ENCODE results near the gene OR2T10. TPM values are rescaled to one million over a fixed set of nuclear protein-coding genes. Genes with fewer than 3 reads are reported as not detected.
"Not testable (repeated sequence)": the region's sequence is repeated elsewhere in the genome, so short reads cannot be mapped to it uniquely, and the experiment has no call there.

Gene OR2T10, protein sequence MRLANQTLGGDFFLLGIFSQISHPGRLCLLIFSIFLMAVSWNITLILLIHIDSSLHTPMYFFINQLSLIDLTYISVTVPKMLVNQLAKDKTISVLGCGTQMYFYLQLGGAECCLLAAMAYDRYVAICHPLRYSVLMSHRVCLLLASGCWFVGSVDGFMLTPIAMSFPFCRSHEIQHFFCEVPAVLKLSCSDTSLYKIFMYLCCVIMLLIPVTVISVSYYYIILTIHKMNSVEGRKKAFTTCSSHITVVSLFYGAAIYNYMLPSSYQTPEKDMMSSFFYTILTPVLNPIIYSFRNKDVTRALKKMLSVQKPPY
- not detected for polyA plus RNA-seq (2012; ENCODE audit: insufficient read depth, insufficient read length, low read depth)

GRCh38 chr1:248597589-248597988 lies at the start of gene OR2T10:
OR2T10 (minus strand) TSS chr1:248597700; CDS start chr1:248593768, 3,932 bp downstream.
- TF ChIP-seq, protein P1, sequence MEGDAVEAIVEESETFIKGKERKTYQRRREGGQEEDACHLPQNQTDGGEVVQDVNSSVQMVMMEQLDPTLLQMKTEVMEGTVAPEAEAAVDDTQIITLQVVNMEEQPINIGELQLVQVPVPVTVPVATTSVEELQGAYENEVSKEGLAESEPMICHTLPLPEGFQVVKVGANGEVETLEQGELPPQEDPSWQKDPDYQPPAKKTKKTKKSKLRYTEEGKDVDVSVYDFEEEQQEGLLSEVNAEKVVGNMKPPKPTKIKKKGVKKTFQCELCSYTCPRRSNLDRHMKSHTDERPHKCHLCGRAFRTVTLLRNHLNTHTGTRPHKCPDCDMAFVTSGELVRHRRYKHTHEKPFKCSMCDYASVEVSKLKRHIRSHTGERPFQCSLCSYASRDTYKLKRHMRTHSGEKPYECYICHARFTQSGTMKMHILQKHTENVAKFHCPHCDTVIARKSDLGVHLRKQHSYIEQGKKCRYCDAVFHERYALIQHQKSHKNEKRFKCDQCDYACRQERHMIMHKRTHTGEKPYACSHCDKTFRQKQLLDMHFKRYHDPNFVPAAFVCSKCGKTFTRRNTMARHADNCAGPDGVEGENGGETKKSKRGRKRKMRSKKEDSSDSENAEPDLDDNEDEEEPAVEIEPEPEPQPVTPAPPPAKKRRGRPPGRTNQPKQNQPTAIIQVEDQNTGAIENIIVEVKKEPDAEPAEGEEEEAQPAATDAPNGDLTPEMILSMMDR (IDR thresholded peaks at IDR 0.05; ENCODE audit: low read depth, low read length): no peak
- Histone ChIP-seq H3K27me3 (no peaks in the 10 kb centered on the region), H3K36me3 (no peaks in the 10 kb centered on the region), H3K4me1 (no peaks in the 10 kb centered on the region), H3K9me3 (no peaks in the 10 kb centered on the region), H3K4me3 (ENCODE audit: low read depth, low read length) (no peak within 1 kb of the TSS)
- DNase-seq: no peak

DNA sequence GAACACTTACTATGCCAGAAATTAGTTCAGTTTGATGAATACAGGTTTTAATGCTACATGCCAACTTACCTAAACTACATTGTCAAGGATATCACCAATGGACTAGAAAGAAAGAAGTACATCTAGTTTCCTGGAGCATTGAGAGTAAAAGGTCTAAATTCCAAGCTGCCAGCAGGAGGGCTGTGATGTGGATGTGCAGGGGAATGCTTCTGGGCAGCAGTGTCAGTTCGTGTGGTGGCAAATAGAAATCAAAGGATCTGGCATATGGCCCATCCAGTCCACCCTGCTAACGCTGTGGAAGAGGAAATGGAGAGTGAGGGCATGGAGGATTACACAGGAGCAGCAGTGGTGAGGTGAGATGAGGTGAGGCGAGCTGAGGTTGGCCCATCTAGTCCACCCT lies 47.7 kb upstream of the OR2T10 start, which contains the start of gene OR2T35:
Gene OR2T35 (minus strand): TSS at position 101 of the 400 bp plus-strand sequence. CDS start 6,020 bp downstream, outside the sequence.
- not testable (repeated sequence) for H3K36me3 ChIP-seq; DNase-seq; H3K9me3 ChIP-seq; H3K4me3 ChIP-seq (ENCODE audit: low read depth, low read length); H3K27me3 ChIP-seq; H3K4me1 ChIP-seq

GRCh38 chr1:248642971-248643651 lies 45.6 kb upstream of the OR2T10 start:
- not testable (repeated sequence) for H3K9me3 ChIP-seq; H3K4me3 ChIP-seq (ENCODE audit: low read depth, low read length); H3K36me3 ChIP-seq; DNase-seq; H3K27me3 ChIP-seq; H3K4me1 ChIP-seq

GRCh38 chr1:248641583-248641982 lies 44.1 kb upstream of the OR2T10 start:
- not testable (repeated sequence) for DNase-seq; H3K4me1 ChIP-seq; H3K36me3 ChIP-seq; H3K9me3 ChIP-seq; H3K4me3 ChIP-seq (ENCODE audit: low read depth, low read length); H3K27me3 ChIP-seq

GRCh38 chr1:248640906-248641305 lies 43.4 kb upstream of the OR2T10 start:
- not testable (repeated sequence) for H3K36me3 ChIP-seq; H3K4me3 ChIP-seq (ENCODE audit: low read depth, low read length); H3K27me3 ChIP-seq; DNase-seq; H3K9me3 ChIP-seq; H3K4me1 ChIP-seq

DNA sequence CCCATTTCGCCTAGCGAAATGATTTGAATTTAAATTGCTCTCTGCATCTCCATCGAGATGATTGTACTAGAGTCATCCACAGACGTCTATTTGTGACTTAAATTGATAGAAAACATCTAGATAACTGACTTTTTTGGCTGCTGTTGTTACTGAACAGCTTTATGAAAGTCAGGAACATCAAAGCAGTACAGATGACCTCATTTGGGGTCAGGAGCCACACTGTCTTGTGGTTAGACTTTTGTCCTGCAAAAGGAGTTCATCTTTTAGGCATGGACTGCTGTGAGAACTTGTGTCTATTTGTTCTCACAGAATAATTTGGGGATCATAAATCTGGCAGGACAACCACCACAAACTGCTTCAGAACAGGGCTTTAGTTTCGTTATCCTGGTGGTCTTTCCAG lies 42.2 kb upstream of the OR2T10 start:
- not testable (repeated sequence) for H3K4me3 ChIP-seq (ENCODE audit: low read depth, low read length); H3K36me3 ChIP-seq; H3K27me3 ChIP-seq; DNase-seq; H3K4me1 ChIP-seq; H3K9me3 ChIP-seq

GRCh38 chr1:248636612-248637011 lies 39.1 kb upstream of the OR2T10 start:
- not testable (repeated sequence) for H3K27me3 ChIP-seq; DNase-seq; H3K4me3 ChIP-seq (ENCODE audit: low read depth, low read length); H3K9me3 ChIP-seq; H3K36me3 ChIP-seq; H3K4me1 ChIP-seq

- not testable (repeated sequence) for H3K4me1 ChIP-seq
These were observed 37.5 kb upstream of the OR2T10 start, which contains the start of gene OR2T11 for GRCh38 chr1:248634991-248635390. OR2T11 (minus strand) TSS chr1:248635091; CDS start chr1:248627128, 7,963 bp downstream.

GRCh38 chr1:248631354-248632008 lies 34.0 kb upstream of the OR2T10 start:
- DNase-seq: no peak
- H3K36me3 ChIP-seq: no peaks in the 10 kb centered on the region
- H3K4me3 ChIP-seq (ENCODE audit: low read depth, low read length): no peak overlapping the region
- H3K4me1 ChIP-seq: no peaks in the 10 kb centered on the region
- no peaks in the 10 kb centered on the region; the same call in 1 of the 2 replicates for H3K27me3 ChIP-seq
- TF ChIP-seq, protein P1 (IDR thresholded peaks at IDR 0.05; ENCODE audit: low read depth, low read length): no peak
- no peaks in the 10 kb centered on the region for H3K9me3 ChIP-seq

More at GRCh38 chr1:248634991-248635390, 37.5 kb upstream of the OR2T10 start, which contains the start of gene OR2T11:
- not testable (repeated sequence) for H3K9me3 ChIP-seq; H3K4me3 ChIP-seq (ENCODE audit: low read depth, low read length); DNase-seq; H3K27me3 ChIP-seq; H3K36me3 ChIP-seq

Data from BE2C (cell line).